DND-41 (cell line): ENCODE data around the gene CACNB1.

Experiments
- ATAC-seq: fragments of 200-7000 bp; cut with Tn5 transposase; 3 replicates; pipeline ENCODE4 v1.9.1; 2021; ENCODE audit warnings: low read depth; ENCODE audit not compliant: insufficient read depth
- DNase-seq: peaks from one replicate; pipeline ENCODE4 v3.0.0-alpha.2; 2020
- H2AFZ ChIP-seq: 2 replicates; pipeline ENCODE4 v1.6.0; 2012; ENCODE audit warnings: low read depth, low read length
- H3K27ac ChIP-seq: 2 replicates; pipeline ENCODE4 v1.5.1; 2012; ENCODE audit warnings: low read length, inconsistent platforms
- H3K27me3 ChIP-seq: fragments of 200-600 bp; sonication (generic); 2 replicates; pipeline ENCODE4 v1.6.0; 2012; ENCODE audit warnings: low read length, mild to moderate bottlenecking, inconsistent platforms; ENCODE audit not compliant: insufficient read depth, poor library complexity
- H3K36me3 ChIP-seq: 2 replicates; pipeline ENCODE4 v1.5.1; 2012; ENCODE audit warnings: low read length, inconsistent platforms; ENCODE audit not compliant: insufficient read depth
- H3K4me1 ChIP-seq: 2 replicates; pipeline ENCODE4 v1.5.1; 2012; ENCODE audit warnings: mild to moderate bottlenecking, low read length; ENCODE audit not compliant: insufficient read depth
- H3K4me2 ChIP-seq: 2 replicates; pipeline ENCODE4 v1.6.0; 2012; ENCODE audit warnings: mild to moderate bottlenecking, moderate library complexity, low read length, inconsistent platforms; ENCODE audit not compliant: insufficient read depth
- H3K4me3 ChIP-seq, 2 experiments: fragments of 200-600 bp in 1 of 2; shearing (Covaris generic) in 1 of 2; 2 replicates each; pipeline ENCODE4 v1.5.1; 2012 to 2016; ENCODE audit warnings: inconsistent platforms in 2 of 2, low read length in 2 of 2, mild to moderate bottlenecking in 2 of 2, low read depth in 1 of 2, moderate library complexity in 1 of 2
- H3K79me2 ChIP-seq: 2 replicates; pipeline ENCODE4 v1.6.0; 2012; ENCODE audit warnings: low read length, inconsistent platforms; ENCODE audit not compliant: insufficient read depth
- H3K9ac ChIP-seq: 2 replicates; pipeline ENCODE4 v1.6.0; 2012; ENCODE audit warnings: low read depth, mild to moderate bottlenecking, inconsistent platforms, low read length, moderate library complexity
- H3K9me3 ChIP-seq: 2 replicates; pipeline ENCODE4 v1.5.1; 2012; ENCODE audit warnings: low read length, moderate library complexity, mild to moderate bottlenecking, inconsistent platforms; ENCODE audit not compliant: insufficient read depth, severe bottlenecking
- H4K20me1 ChIP-seq: 2 replicates; pipeline ENCODE4 v1.6.0; 2012; ENCODE audit warnings: low read length; ENCODE audit not compliant: insufficient read depth
- CTCF ChIP-seq: IDR thresholded peaks from 2 replicates; pipeline ENCODE4 v1.5.1; 2012; ENCODE audit warnings: borderline replicate concordance, low read length, moderate library complexity, mild to moderate bottlenecking; ENCODE audit not compliant: poor library complexity, severe bottlenecking; ENCODE audit errors: extremely low read depth
- EZH2 ChIP-seq: IDR thresholded peaks from 3 replicates; pipeline ENCODE4 v1.6.1; 2012; ENCODE audit warnings: borderline replicate concordance, low read depth, mild to moderate bottlenecking, moderate library complexity, low read length, inconsistent platforms; ENCODE audit not compliant: severe bottlenecking

The CACNB1 gene

DNA sequence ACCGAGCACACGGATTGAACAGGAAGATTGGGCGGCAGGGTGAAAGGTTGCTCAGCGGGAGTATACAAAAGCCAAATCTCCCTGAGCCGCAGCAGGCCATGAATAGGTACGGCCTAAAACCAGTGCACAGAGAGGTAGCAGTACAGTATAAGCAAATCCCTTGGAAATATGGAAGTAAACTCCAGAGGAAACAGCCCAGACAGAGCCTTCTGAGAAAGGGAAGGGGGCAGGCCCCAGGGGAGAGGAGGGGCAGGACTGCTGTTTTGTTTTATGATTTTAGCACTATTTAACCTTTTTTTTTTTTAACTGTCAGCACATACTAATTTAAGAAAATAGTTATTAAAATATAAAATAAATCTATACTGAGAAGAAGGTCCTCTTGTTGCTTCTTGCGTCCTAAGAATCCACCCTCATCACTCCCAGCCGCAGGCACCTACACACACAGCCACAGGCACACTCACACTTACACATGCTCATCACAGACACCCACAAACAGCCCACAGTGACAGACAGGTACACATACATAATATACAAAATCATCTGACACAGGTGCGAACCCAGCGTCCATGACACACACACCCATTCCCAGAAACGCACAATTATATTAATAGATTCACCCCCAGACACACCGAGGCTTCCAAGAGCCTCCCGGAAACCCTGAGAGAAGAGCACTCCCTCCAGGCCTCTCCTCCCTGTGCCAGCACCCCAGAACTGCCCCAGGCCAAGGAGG lies 58.9 kb downstream of the CACNB1 start:
- Histone ChIP-seq H2AFZ (no peak overlapping the region), H3K36me3 (no peaks in the 10 kb centered on the region), H3K27me3 (no peaks in the 10 kb centered on the region), H3K9me3 (no peaks in the 10 kb centered on the region), H3K79me2 (no peaks in the 10 kb centered on the region), H3K4me3 (no peak overlapping the region), H3K9ac (no peak overlapping the region), H4K20me1 (no peaks in the 10 kb centered on the region), H3K4me1 (no peaks in the 10 kb centered on the region), H3K27ac (no peak overlapping the region), H3K4me2 (no peak overlapping the region)
- DNase-seq (no peak), ATAC-seq (no peak)
- TF ChIP-seq CTCF (no peak), EZH2 (no peak)

GRCh38 chr17:39134878-39135277 lies 62.6 kb downstream of the CACNB1 start:
- no peak for TF ChIP-seq CTCF
- TF ChIP-seq EZH2: no peak

DNA sequence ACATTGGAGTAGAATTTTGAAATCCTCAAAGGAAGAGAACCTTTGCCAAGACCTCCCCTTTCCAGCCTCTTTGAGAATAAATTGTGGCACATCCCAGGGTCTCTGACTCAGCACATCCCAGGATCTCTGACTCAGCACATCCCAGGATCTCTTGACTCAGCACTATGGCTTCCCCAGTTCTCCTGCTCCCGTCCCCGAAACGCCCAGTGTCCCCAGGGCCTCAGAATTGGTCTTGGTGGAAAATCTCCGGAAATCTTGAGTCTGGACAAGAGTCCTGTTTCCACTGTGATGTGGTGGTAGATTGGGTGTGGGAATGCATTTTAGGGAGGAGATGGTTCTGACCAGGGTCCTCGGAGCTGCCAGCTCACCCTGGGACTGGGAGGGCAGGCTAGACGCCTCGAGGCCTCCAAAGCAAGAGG lies 65.3 kb downstream of the CACNB1 start:
- no peak for ATAC-seq
- H3K4me3 ChIP-seq: no peak overlapping the region
- no peaks in the 10 kb centered on the region for H3K79me2 ChIP-seq
- no peak overlapping the region for H2AFZ ChIP-seq
- no peak for DNase-seq
- H3K9me3 ChIP-seq: no peaks in the 10 kb centered on the region
- H3K9ac ChIP-seq: no peak overlapping the region
- no peaks in the 10 kb centered on the region for H4K20me1 ChIP-seq
- H3K27ac ChIP-seq: no peak overlapping the region
- H3K4me1 ChIP-seq: no peaks in the 10 kb centered on the region
- no peaks in the 10 kb centered on the region for H3K27me3 ChIP-seq
- no peak overlapping the region for H3K4me2 ChIP-seq
- TF ChIP-seq EZH2 (no peak), CTCF (no peak)
- no peaks in the 10 kb centered on the region for H3K36me3 ChIP-seq

More at GRCh38 chr17:39134878-39135277, 62.6 kb downstream of the CACNB1 start:
- Histone ChIP-seq H3K9me3 (no peaks in the 10 kb centered on the region), H3K36me3 (no peaks in the 10 kb centered on the region), H3K27ac (no peak overlapping the region), H3K4me2 (no peak overlapping the region), H3K4me1 (no peaks in the 10 kb centered on the region), H3K4me3 (no peak overlapping the region), H3K9ac (no peak overlapping the region), H3K79me2 (no peaks in the 10 kb centered on the region), H3K27me3 (no peaks in the 10 kb centered on the region), H2AFZ (no peak overlapping the region), H4K20me1 (no peaks in the 10 kb centered on the region)
- ATAC-seq (no peak), DNase-seq (no peak)
